A673 (cell line): ENCODE measurements around the gene CLDN8.

Experiments
- CTCF ChIP-seq: fragments of 300-800, 200-600 bp; sonication (generic); conservative IDR thresholded peaks from 2 replicates; pipeline ENCODE4 v1.5.1; 2017; ENCODE audit warnings: low read depth, mild to moderate bottlenecking, antibody characterized with exemption, low read length, moderate library complexity, mixed read lengths
- EZH2 ChIP-seq: fragments of 200-600 bp; sonication (generic); IDR thresholded peaks from 2 replicates; pipeline ENCODE4 v1.6.1; 2017; ENCODE audit warnings: borderline replicate concordance, low read depth, mild to moderate bottlenecking, mixed read lengths, antibody characterized with exemption, low read length; ENCODE audit not compliant: poor library complexity, severe bottlenecking

GRCh38 chr21:30211071-30211470, 4.8 kb downstream of the CLDN8 start:
- TF ChIP-seq CTCF (no peak), EZH2 (no peak)
